K562 (cell line): ENCODE measurements around the gene NDUFS3. TPM values are rescaled to one million over a fixed set of nuclear protein-coding genes. Genes with fewer than 3 reads are reported as not detected.

Experiments used
- FOXK1 ChIP-seq: sonication (generic); formaldehyde crosslinking; IDR thresholded peaks from 2 replicates; pipeline ENCODE4 v1.8.0; 2022; ENCODE audit warnings: missing genetic modification reagents, mild to moderate bottlenecking, borderline replicate concordance
- HDGF ChIP-seq: fragments of 450-650 bp; IDR thresholded peaks from 2 replicates; pipeline ENCODE4 v1.6.1; 2016
- MTF1 ChIP-seq: fragments of 250-450 bp; sonication (Bioruptor Pico); IDR thresholded peaks from 2 replicates; pipeline ENCODE4 v1.9.0; 2021; ENCODE audit warnings: moderate library complexity, mild to moderate bottlenecking, inconsistent platforms, borderline replicate concordance
- NR0B1 ChIP-seq: fragments of 450-650 bp; IDR thresholded peaks from one replicate; pipeline ENCODE4 v1.6.1; 2018; ENCODE audit warnings: mild to moderate bottlenecking, moderate library complexity; ENCODE audit not compliant: partially characterized antibody
- PRDM10 ChIP-seq: fragments of 450-650 bp; IDR thresholded peaks from 2 replicates; pipeline ENCODE4 v1.6.1; 2018; ENCODE audit not compliant: partially characterized antibody
- SMARCB1 ChIP-seq: IDR thresholded peaks from 2 replicates; pipeline ENCODE4 v1.6.1; 2011; ENCODE audit warnings: improper control_type of control experiment, low read depth; ENCODE audit not compliant: insufficient read length
- TAL1 ChIP-seq: fragments of 450-650 bp; IDR thresholded peaks from 2 replicates; pipeline ENCODE4 v1.6.1; 2016; ENCODE audit warnings: mild to moderate bottlenecking
- TARDBP ChIP-seq: fragments of 450-650 bp; IDR thresholded peaks from 2 replicates; pipeline ENCODE4 v1.6.1; 2016
- ZNF174 ChIP-seq: fragments of 250-450 bp; sonication (Bioruptor Pico); IDR thresholded peaks from 2 replicates; pipeline ENCODE4 v1.4.0; 2020; ENCODE audit warnings: mild to moderate bottlenecking
- ZNF398 ChIP-seq: fragments of 250-450 bp; sonication (Bioruptor Pico); IDR thresholded peaks from 2 replicates; pipeline ENCODE4 v1.8.0; 2021; ENCODE audit warnings: moderate library complexity, mild to moderate bottlenecking, inconsistent platforms
- ZNF407 ChIP-seq: fragments of 450-650 bp; IDR thresholded peaks from 2 replicates; pipeline ENCODE4 v1.6.1; 2016; ENCODE audit warnings: low read depth
- ZNF586 ChIP-seq: fragments of 450-650 bp; formaldehyde crosslinking; conservative IDR thresholded peaks from 2 replicates; pipeline ENCODE4 v1.4.0; 2020; ENCODE audit warnings: mild to moderate bottlenecking, moderate library complexity
- polyA plus RNA-seq, 8 experiments: library from polyadenylated mRNA; depleted of rRNA in 4 of 8; stranded (reverse) in 5 of 8; unstranded in 3 of 8; fragments of >200 nt; fragmentation: Nextera tagmentation in 2 of 8; fragmentation: Illumina TruSeq in 1 of 8; extraction: Ambion mirVana in 2 of 8; extraction: Trizol in 1 of 8; gene quantifications; 2 replicates each; pipeline versions ENCODE4 v1.2.1 to v1.2.3, GENCODE V29; 2011 to 2014; ENCODE audit warnings: inconsistent platforms in 1 of 8, missing spikeins in 1 of 8
- total RNA-seq, 7 experiments: library from RNA; depleted of rRNA in 6 of 7; stranded (reverse); fragments of >200 nt in 6 of 7; fragmentation: Illumina TruSeq in 2 of 7; extraction: Trizol in 2 of 7; gene quantifications; 2 replicates each; pipeline versions ENCODE4 v1.2.1 to v1.2.3, GENCODE V29; 2011 to 2021; ENCODE audit warnings: low replicate concordance in 1 of 7

The NDUFS3 gene
- total and polyA plus RNA-seq, 9 of the 15 experiments (the other 6 are each of a cell fraction or from before 2014, with no cell fraction given) = 38.7 to 341 (median 194) TPM

- no peak for TF ChIP-seq ZNF586 (CRISPR knock-in tag)
- TF ChIP-seq HDGF = no peak
- no peak for TF ChIP-seq MTF1
- TF ChIP-seq FOXK1 (CRISPR knock-in tag) = no peak
- no peak for TF ChIP-seq PRDM10
- no peak for TF ChIP-seq NR0B1
- no peak for TF ChIP-seq ZNF398 (CRISPR knock-in tag)
- TF ChIP-seq ZNF407 = no peak; the same call in 1 of the 2 replicates
- TF ChIP-seq SMARCB1 = no peak
- TF ChIP-seq TARDBP = peak; percentile 22; the same call in 1 of the 2 replicates
- no peak for TF ChIP-seq TAL1
- no peak for TF ChIP-seq ZNF174 (CRISPR knock-in tag)
These were observed 13.3 kb upstream of the NDUFS3 start, which contains the start of gene PTPMT1 (continued) for GRCh38 chr11:47565340-47566148.
